ENCODE results near the gene PLIN5.
A peak's percentile ranks its signal among the peaks of the same experiment; 100 is the strongest.
"Not testable (repeated sequence)": the region's sequence is repeated elsewhere in the genome, so short reads cannot be mapped to it uniquely, and the experiment has no call there.

The PLIN5 gene

DNA sequence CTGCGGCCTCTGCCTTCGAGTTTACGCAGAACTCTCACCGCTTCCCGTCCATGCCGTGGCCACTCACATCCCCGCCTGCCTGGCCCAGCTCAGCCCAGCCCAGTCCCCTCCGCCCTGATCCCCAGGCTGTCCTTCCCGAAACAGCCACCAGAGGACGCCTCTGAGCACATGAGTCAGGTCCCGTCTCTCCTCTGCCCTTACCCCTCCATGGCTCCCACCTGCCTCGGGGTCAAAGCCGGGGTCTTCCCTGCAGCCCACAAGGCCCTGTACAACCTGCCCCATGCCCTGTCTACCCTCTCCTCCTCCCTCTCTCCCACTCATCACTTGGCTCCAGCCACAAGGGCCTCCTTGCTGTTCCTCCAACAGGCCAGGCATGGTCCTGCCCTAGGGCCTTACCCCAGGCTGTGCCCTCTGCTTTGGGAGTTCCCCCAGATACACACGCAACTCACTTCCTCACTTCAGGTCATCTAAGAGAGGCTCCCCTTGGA, 32.6 kb upstream of the PLIN5 start:
- DNase-seq, result peak; percentile 93

DNA sequence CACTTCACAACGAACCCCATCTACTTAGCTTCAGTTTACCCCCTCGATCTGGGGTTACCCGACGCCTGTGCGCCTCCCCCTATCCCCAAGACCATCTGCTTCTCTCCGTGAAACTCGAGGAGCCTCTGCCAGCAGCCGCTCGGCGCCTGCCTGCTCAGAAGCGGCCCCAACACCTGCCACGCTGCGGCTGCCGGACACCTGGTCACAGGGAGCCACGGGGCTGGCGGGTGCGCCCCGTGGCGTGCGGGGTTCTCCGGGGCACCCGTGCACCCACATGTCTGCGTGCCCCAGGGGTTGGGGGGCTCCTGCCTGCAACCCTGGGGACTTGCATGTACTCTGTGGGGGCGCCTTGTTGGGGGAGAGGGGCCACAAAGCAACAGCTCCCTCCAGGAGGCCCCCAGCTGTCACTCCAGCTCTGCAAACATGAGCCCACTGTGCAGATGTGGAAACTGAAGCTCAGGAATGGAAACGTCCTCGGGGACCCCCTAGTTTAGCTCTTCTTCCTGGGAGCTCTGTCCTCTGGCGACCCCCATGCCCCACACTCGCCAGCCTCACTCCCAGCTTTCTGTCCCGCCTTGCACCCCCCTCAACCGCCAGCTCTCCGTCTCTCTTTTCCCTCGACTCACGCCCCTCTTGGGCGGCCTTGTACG, 31.5 kb upstream of the PLIN5 start:
- no peak for DNase-seq

GRCh38 chr19:4563562-4563961, 28.5 kb upstream of the PLIN5 start:
- DNase-seq, result not testable (repeated sequence)

GRCh38 chr19:4562085-4562484, 27.1 kb upstream of the PLIN5 start:
- not testable (repeated sequence) for DNase-seq

GRCh38 chr19:4559569-4559968, 24.5 kb upstream of the PLIN5 start, which contains the start of gene SEMA6B:
Gene SEMA6B (minus strand): TSS chr19:4559684. CDS start chr19:4558457, 1,227 bp downstream.
- DNase-seq, result no peak

DNA sequence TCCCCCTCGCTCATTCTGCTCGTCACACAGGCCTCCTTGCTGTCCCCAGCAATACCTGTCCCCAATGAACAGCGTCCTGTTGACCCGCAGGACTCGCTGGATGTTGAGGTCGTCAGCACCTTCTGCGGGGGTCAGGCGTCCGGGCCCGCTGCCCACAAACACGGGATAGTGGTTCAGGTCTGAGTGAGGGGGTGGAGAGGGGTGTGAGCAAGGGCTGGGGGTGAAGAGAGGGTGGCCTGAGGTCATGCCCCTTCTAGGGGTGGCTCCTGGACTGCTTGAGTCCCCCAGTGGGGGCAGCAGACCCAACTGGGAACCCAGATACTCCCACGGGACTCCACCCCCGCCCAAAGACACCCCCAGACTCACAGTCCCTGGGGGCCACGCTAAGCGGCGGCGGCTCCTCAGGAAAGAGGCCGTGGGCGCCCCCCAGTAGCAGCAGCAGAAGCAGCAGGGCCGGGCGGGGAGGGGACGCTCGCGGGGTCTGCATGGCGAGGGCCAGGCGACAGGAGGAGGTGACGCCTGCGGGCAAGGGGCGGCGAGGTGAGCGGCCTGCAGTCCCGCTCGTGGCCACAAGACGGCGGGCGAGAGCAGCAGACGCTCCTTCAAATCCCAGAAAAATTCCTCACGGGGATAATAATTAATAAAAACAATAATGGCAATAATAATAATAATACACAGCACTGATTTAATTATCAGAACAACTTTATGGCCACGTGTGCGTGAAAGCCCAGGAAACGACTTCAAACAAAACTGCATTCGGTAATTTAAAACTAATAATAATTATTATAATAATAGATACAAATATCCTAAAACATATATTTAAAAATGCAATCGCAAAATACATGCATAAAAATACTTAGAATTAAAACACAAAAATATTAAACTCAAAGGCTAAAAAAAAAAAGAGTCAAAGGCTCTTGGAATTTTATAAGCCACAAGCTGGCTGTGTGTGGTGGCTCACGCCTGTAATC, 23.2 kb upstream of the PLIN5 start:
- DNase-seq, result peak; percentile 75

DNA sequence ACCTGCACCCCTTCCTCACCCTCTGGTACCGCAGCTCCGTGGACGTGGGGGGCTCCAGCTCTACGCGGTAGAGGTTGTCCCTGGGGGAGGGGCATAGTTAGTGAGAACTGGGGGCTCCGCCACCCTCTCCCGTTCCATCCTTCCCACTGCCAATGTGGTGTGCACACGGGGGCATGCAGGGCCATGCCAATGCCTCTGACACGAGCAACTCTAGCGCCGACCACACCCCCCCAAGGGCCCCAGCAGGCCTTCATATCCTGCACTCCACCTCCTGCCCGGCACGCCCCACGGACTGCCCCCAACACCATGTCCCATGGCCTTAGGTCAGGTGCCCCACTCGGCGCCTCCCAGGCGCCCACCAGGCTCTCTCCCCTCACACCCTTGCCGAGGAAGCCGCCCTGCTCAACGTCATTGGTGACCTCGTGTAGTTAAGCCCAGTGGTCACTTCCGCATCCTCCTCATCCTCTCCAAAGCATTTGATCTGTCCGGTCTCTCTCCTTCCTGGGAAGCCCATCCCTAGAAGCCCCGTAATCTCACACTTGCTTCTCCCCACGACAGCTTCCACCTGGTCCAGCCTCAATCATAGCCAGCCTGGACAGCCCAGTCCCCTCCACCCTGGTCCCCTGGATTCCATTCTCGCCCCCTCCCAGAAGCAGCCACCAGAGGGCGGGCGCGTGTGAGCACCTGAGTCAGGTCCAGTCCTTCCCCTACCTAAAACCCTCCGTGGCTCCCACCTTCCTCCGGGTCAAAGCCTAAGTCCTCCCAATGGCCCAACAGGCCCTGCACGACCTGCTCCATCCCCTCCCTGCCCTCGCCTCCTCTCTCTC, 22.3 kb upstream of the PLIN5 start:
- no peak for DNase-seq

DNA sequence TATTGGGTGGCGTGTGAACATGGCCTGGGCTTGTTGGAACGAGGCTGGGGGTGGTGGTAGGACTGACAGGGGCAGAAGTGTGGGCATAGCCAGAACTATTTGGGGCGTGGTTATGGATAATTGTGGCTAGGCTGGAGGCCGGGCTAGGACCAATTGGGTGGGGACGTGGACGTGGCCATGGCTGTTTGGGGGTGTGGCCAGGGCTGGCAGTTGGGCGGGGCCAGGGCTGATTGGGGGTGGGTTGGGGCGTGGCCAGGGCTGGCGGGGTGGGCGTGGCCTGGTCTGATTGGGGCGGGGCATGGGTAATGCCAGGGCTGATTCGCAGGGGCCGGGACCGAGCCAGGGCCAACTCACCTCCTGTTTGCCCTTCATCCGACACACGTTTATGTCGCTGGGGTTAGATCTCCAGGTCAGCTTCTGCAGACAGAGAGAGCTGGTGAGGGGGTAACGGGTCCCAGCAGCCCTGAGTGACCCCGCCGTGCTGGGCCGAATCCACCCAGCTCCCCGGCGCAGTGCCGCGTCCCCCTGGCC, 21.6 kb upstream of the PLIN5 start:
- DNase-seq, result peak; percentile 83

GRCh38 chr19:4555657-4556561, 20.9 kb upstream of the PLIN5 start:
- peak; percentile 75 for DNase-seq

GRCh38 chr19:4554717-4555116, 19.7 kb upstream of the PLIN5 start:
- DNase-seq, result no peak

- DNase-seq, result no peak
Observed at GRCh38 chr19:4553775-4554174, 18.8 kb upstream of the PLIN5 start.

DNA sequence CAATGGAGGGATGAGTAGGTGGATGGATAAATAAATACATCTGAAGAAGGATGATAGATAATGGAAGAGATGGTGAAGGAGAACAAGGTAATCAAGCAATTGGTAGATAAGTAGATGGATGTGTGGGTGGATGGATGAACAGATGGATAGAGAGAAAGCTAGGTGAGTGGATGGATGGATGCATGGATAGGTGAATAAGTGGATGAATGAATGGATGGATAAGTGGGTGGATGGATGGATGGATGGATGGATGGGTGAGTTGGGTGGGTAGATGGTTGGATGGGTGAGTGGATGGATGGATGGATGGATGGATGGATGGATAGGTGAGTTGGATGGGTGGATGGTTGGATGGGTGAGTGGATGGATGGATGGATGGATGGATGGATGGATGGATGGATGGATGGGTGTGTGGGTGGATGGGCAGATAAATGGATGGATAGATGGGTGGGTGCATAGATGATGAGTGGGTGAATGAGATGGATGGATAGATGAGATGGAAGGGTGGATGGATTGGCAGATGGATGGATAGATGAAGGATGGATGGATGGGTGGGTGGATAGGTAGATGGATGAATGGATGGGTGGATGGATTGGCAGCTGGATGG, 18.2 kb upstream of the PLIN5 start:
- DNase-seq, result no peak

DNA sequence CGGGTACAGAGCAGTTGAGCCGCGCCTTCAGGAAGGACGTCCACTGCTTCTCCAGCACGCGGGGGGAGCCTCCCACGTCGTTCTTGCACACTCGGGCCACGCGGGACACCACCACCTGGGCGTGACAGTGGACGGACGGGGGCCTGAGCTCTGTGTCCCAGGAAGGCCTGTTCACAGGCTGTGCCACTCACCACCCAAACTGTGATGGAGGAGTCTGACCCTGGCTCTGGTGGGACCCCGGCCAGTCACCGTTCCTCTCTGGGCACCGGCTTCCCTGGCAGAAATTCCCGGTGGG, 17.4 kb upstream of the PLIN5 start:
- DNase-seq, result no peak

GRCh38 chr19:4550479-4551050, 15.5 kb upstream of the PLIN5 start:
- DNase-seq, result no peak

- DNase-seq, result no peak
Observed at GRCh38 chr19:4550018-4550417, 15.0 kb upstream of the PLIN5 start.

- DNase-seq, result no peak
Observed at GRCh38 chr19:4548238-4548584, 13.2 kb upstream of the PLIN5 start.

GRCh38 chr19:4547303-4548237, 12.5 kb upstream of the PLIN5 start:
- no peak for DNase-seq

DNA sequence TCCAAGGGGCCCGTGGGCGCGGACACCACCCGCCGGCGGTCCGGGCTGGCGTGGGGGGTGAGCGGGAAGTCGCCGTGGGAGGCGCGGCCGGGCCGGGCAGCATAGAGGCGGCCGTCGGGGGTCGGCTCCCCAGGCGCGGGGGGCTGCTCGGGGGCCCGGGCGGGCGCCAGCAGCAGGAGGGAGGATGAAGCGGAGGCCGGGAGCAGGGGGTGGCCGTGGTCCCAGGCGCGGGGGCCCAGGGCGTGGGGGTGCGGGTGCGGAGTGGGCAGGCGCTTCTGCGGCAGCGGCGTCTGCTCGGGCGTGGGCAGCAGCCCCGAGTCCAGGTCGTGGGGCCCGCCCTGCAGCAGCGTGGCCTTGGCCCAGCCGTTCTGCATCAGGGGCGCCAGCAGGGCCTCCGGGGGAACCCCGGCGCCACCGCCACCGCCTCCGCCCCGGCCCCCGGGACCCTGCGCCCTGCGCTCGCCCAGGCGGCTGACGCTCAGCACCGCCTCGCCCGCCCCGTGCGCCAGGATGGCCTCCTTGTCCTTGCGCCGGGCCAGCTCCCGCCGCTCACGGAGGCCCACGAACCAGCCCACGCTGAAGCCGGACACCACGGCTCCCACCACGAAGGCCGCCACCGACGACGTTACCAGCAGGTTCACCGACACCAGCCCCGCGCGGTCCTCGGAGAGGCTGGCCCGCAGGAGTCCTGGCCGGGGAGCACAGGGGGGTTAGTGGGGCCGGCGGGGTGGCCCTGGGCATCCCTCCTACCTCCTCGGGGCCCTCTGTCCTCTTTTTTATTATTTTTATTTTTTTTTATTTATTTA, 9.0 kb upstream of the PLIN5 start:
- DNase-seq, result no peak

Data from islet precursor cell (in vitro differentiated cells).